Measurements from ENCODE around the gene WDR27.

DNA sequence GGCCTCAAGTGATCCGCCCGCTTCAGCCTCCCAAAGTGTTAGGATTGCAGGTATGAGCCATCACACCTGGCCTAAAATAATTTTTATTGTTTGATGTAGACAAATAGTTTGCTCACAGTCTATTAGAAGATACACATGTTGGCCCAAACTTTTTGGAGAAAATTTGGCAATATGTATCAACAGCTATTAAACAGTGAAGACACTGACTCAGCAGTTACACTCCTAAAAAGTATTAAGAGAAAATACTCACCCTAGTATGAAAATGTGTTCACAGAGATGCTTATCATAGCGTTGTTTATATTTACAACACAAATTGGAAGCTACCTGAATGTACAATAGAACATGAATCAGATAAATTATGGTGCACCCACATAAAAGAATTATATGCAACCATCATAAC lies 173.1 kb downstream of the WDR27 start:
- TF ChIP-seq ZNF510 (tag by site-specific recombination; IDR thresholded peaks at IDR 0.05; ENCODE audit: insufficient replicate concordance) (no peak), ZNF654 (tag by site-specific recombination; IDR thresholded peaks at IDR 0.05; ENCODE audit: low read depth) (no peak), ZBTB17 (tag by site-specific recombination; IDR thresholded peaks at IDR 0.05) (no peak), ZNF311 (tag by site-specific recombination; IDR thresholded peaks at IDR 0.05; ENCODE audit: borderline replicate concordance) (no peak), ZNF274 (IDR thresholded peaks at IDR 0.05; ENCODE audit: low read length) (no peak), ZNF274 (tag by site-specific recombination; IDR thresholded peaks at IDR 0.05; ENCODE audit: borderline replicate concordance) (no peak), ZBTB20 (tag by site-specific recombination; IDR thresholded peaks at IDR 0.05) (no peak), KLF1 (tag by site-specific recombination; IDR thresholded peaks at IDR 0.05) (no peak)
- TF ChIP-seq, protein P1, sequence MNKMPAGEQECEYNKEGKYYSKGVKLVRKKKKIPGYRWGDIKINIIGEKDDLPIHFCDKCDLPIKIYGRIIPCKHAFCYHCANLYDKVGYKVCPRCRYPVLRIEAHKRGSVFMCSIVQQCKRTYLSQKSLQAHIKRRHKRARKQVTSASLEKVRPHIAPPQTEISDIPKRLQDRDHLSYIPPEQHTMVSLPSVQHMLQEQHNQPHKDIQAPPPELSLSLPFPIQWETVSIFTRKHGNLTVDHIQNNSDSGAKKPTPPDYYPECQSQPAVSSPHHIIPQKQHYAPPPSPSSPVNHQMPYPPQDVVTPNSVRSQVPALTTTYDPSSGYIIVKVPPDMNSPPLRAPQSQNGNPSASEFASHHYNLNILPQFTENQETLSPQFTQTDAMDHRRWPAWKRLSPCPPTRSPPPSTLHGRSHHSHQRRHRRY (tag by site-specific recombination; IDR thresholded peaks at IDR 0.05) = no peak
- TF ChIP-seq, protein P2, sequence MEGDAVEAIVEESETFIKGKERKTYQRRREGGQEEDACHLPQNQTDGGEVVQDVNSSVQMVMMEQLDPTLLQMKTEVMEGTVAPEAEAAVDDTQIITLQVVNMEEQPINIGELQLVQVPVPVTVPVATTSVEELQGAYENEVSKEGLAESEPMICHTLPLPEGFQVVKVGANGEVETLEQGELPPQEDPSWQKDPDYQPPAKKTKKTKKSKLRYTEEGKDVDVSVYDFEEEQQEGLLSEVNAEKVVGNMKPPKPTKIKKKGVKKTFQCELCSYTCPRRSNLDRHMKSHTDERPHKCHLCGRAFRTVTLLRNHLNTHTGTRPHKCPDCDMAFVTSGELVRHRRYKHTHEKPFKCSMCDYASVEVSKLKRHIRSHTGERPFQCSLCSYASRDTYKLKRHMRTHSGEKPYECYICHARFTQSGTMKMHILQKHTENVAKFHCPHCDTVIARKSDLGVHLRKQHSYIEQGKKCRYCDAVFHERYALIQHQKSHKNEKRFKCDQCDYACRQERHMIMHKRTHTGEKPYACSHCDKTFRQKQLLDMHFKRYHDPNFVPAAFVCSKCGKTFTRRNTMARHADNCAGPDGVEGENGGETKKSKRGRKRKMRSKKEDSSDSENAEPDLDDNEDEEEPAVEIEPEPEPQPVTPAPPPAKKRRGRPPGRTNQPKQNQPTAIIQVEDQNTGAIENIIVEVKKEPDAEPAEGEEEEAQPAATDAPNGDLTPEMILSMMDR (tag by site-specific recombination; IDR thresholded peaks at IDR 0.05) = no peak
- TF ChIP-seq, protein P3, sequence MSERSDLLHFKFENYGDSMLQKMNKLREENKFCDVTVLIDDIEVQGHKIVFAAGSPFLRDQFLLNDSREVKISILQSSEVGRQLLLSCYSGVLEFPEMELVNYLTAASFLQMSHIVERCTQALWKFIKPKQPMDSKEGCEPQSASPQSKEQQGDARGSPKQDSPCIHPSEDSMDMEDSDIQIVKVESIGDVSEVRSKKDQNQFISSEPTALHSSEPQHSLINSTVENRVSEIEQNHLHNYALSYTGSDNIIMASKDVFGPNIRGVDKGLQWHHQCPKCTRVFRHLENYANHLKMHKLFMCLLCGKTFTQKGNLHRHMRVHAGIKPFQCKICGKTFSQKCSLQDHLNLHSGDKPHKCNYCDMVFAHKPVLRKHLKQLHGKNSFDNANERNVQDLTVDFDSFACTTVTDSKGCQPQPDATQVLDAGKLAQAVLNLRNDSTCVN (tag by site-specific recombination; optimal IDR thresholded peaks at IDR 0.05) = no peak
- TF ChIP-seq, protein P4, sequence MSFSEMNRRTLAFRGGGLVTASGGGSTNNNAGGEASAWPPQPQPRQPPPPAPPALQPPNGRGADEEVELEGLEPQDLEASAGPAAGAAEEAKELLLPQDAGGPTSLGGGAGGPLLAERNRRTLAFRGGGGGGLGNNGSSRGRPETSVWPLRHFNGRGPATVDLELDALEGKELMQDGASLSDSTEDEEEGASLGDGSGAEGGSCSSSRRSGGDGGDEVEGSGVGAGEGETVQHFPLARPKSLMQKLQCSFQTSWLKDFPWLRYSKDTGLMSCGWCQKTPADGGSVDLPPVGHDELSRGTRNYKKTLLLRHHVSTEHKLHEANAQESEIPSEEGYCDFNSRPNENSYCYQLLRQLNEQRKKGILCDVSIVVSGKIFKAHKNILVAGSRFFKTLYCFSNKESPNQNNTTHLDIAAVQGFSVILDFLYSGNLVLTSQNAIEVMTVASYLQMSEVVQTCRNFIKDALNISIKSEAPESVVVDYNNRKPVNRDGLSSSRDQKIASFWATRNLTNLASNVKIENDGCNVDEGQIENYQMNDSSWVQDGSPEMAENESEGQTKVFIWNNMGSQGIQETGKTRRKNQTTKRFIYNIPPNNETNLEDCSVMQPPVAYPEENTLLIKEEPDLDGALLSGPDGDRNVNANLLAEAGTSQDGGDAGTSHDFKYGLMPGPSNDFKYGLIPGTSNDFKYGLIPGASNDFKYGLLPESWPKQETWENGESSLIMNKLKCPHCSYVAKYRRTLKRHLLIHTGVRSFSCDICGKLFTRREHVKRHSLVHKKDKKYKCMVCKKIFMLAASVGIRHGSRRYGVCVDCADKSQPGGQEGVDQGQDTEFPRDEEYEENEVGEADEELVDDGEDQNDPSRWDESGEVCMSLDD (tag by site-specific recombination; IDR thresholded peaks at IDR 0.05) = no peak

Measured in HEK293 (cell line).